ENCODE results near the gene ADORA1. TPM values are rescaled to one million over a fixed set of nuclear protein-coding genes. Genes with fewer than 3 reads are reported as not detected.

ADORA1 gene
- total RNA-seq, 1 experiment from 2014 or later = not detected

GRCh38 chr1:203099805-203100515 is 27.6 kb upstream of the ADORA1 start:
- H3K36me3 ChIP-seq = no peaks in the 10 kb centered on the region
- no peak overlapping the region for H3K27ac ChIP-seq
- no peaks in the 10 kb centered on the region for H3K27me3 ChIP-seq (replicated peaks)
- H3K9me3 ChIP-seq (replicated peaks) = peaks cover 4% of the 10 kb centered on the region; the same call in 1 of the 2 replicates
- DNase-seq (ENCODE audit: low read depth in 1 of 2, low spot score in 2 of 2) = no peak
- no peaks in the 10 kb centered on the region for H3K4me1 ChIP-seq (replicated peaks)
- no peak overlapping the region for H3K4me3 ChIP-seq

DNA sequence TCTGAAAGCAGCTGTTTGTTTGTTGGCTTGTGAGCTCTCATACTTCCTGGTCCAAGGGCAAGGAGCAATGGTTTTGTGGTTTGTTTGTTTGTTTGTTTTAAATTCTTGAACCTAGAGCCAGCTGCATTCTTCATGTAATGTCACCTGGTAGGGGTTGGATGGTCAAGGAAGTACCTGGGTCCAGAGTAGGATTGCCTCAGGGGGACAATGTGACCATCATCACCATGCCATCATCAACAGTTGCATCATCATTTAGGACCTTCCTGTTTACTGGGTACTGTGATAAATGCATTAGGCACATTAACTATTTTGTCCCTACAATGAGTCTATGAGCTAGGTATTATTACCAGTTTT is 27.0 kb upstream of the ADORA1 start:
- no peaks in the 10 kb centered on the region for H3K4me1 ChIP-seq (replicated peaks)
- H3K27me3 ChIP-seq (replicated peaks) = no peaks in the 10 kb centered on the region
- no peak overlapping the region for H3K27ac ChIP-seq

GRCh38 chr1:203101813-203102634 is 25.5 kb upstream of the ADORA1 start:
- no peaks in the 10 kb centered on the region for H3K4me1 ChIP-seq (replicated peaks)
- H3K27ac ChIP-seq = no peak overlapping the region
- H3K4me3 ChIP-seq = no peak overlapping the region
- DNase-seq (ENCODE audit: low read depth in 1 of 2, low spot score in 2 of 2) = no peak
- H3K9me3 ChIP-seq (replicated peaks) = no peaks in the 10 kb centered on the region
- no peaks in the 10 kb centered on the region for H3K36me3 ChIP-seq
- no peaks in the 10 kb centered on the region; the same call in 1 of the 2 replicates for H3K27me3 ChIP-seq (replicated peaks)

More for the DNA sequence above, 27.0 kb upstream of the ADORA1 start:
- DNase-seq (ENCODE audit: low read depth in 1 of 2, low spot score in 2 of 2) = no peak
- H3K4me3 ChIP-seq = no peak overlapping the region
- no peaks in the 10 kb centered on the region for H3K9me3 ChIP-seq (replicated peaks)
- no peaks in the 10 kb centered on the region for H3K36me3 ChIP-seq

- DNase-seq (ENCODE audit: low read depth in 1 of 2, low spot score in 2 of 2) = no peak
- no peak overlapping the region for H3K4me3 ChIP-seq
- peaks cover 6% of the 10 kb centered on the region; the same call in 1 of the 2 replicates for H3K27me3 ChIP-seq (replicated peaks)
- no peaks in the 10 kb centered on the region for H3K9me3 ChIP-seq (replicated peaks)
- no peak overlapping the region for H3K27ac ChIP-seq
- H3K4me1 ChIP-seq (replicated peaks) = no peaks in the 10 kb centered on the region
- H3K36me3 ChIP-seq = no peaks in the 10 kb centered on the region
Measured at GRCh38 chr1:203103216-203103615, 24.3 kb upstream of the ADORA1 start.

- no peak overlapping the region for H3K4me3 ChIP-seq
- no peak for DNase-seq (ENCODE audit: low read depth in 1 of 2, low spot score in 2 of 2)
- H3K36me3 ChIP-seq = no peaks in the 10 kb centered on the region
- H3K9me3 ChIP-seq (replicated peaks) = no peaks in the 10 kb centered on the region
- no peak overlapping the region for H3K27ac ChIP-seq
- H3K27me3 ChIP-seq (replicated peaks) = peaks cover 6% of the 10 kb centered on the region; the same call in 1 of the 2 replicates
- no peaks in the 10 kb centered on the region for H3K4me1 ChIP-seq (replicated peaks)
Measured at GRCh38 chr1:203103829-203104495, 23.6 kb upstream of the ADORA1 start.

GRCh38 chr1:203104789-203105390 is 22.6 kb upstream of the ADORA1 start:
- Histone ChIP-seq H3K36me3 (no peaks in the 10 kb centered on the region), H3K27me3 (replicated peaks) (peaks cover 14% of the 10 kb centered on the region), H3K27ac (no peak overlapping the region), H3K4me3 (no peak overlapping the region), H3K4me1 (replicated peaks) (no peaks in the 10 kb centered on the region), H3K9me3 (replicated peaks) (no peaks in the 10 kb centered on the region)
- DNase-seq (ENCODE audit: low read depth in 1 of 2, low spot score in 2 of 2) = no peak

GRCh38 chr1:203112475-203112874 is 15.1 kb upstream of the ADORA1 start:
- DNase-seq (ENCODE audit: low read depth in 1 of 2, low spot score in 2 of 2) = no peak
- Histone ChIP-seq H3K27me3 (replicated peaks) (peaks cover 57% of the 10 kb centered on the region), H3K36me3 (no peaks in the 10 kb centered on the region), H3K9me3 (replicated peaks) (no peaks in the 10 kb centered on the region), H3K4me3 (no peak overlapping the region), H3K27ac (no peak overlapping the region), H3K4me1 (replicated peaks) (peaks cover under 1% of the 10 kb centered on the region; the same call in 1 of the 2 replicates)

- DNase-seq (ENCODE audit: low read depth in 1 of 2, low spot score in 2 of 2) = peak in 1 of 2 experiments; percentile 19
- H3K9me3 ChIP-seq (replicated peaks) = no peaks in the 10 kb centered on the region
- no peaks in the 10 kb centered on the region for H3K36me3 ChIP-seq
- H3K27ac ChIP-seq = no peak overlapping the region
- no peak overlapping the region for H3K4me3 ChIP-seq
- H3K4me1 ChIP-seq (replicated peaks) = peaks cover 4% of the 10 kb centered on the region; the same call in 1 of the 2 replicates
- peaks cover 59% of the 10 kb centered on the region for H3K27me3 ChIP-seq (replicated peaks)
Measured at GRCh38 chr1:203113308-203113707, 14.2 kb upstream of the ADORA1 start.

DNA sequence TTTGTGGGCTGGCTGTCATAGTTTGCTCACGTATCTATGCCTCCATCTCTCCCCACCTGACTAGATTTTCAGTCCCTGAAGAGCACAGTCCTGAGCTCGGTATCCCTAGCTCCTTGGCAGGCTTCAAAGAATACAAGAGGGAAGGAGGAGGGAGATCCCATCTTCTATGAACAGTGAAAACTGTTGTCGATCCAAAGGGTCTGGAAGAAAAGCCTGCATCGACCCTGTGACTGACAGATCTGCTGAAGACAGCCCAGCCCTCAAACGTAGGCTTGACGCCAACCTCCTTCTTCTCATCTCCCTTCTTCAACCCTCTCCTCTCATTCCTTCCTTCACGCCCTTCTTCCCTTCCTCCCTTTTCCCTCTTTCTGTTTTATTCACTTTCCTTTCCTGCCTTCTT is 13.3 kb upstream of the ADORA1 start:
- Histone ChIP-seq H3K36me3 (no peaks in the 10 kb centered on the region), H3K4me3 (no peak overlapping the region), H3K27me3 (replicated peaks) (peaks cover 63% of the 10 kb centered on the region), H3K27ac (no peak overlapping the region), H3K9me3 (replicated peaks) (no peaks in the 10 kb centered on the region), H3K4me1 (replicated peaks) (peaks cover 4% of the 10 kb centered on the region; the same call in 1 of the 2 replicates)
- peak in 1 of 2 experiments; percentile 13 for DNase-seq (ENCODE audit: low read depth in 1 of 2, low spot score in 2 of 2)

DNA sequence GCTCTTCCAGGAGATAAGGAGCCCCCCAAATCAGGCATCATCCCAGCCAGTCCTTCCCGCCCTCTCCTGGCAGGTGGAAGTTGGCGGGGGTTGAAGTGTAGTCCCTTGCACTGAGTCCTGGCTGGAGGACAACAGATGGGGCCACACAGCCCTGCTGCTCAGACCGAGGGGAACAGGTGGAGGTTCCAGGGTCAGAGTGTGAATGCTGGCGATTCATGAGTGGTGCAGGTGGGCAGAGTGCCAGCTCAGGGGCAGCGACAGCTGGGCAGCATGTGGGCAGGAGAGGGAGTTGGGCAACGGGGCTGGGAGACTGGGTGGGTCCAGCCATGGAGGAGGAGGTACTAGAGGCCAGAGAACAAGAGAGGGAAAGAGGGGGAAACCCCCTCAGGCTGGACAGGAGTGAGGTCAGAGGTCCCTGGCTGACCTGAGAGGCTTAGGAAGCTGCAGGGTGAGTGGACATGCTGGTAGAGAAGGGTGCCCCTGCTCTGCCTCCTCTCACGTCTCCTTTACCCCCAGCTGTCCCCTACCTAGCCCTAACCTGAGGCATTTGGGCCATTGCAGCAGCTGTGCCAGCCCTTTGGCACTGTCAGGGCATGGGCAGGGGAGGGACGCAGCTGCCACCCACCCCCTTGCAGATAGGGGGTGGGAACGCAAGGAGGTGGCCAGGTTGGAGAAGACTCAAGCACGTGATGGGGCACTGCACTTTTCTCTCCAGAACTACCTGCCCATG is 11.3 kb upstream of the ADORA1 start:
- Histone ChIP-seq H3K27ac (no peak overlapping the region), H3K27me3 (replicated peaks) (peaks cover 51% of the 10 kb centered on the region), H3K4me3 (no peak overlapping the region), H3K36me3 (no peaks in the 10 kb centered on the region), H3K9me3 (replicated peaks) (no peaks in the 10 kb centered on the region), H3K4me1 (replicated peaks) (peaks cover 4% of the 10 kb centered on the region; the same call in 1 of the 2 replicates)
- peak in 1 of 2 experiments; percentile 45 for DNase-seq (ENCODE audit: low read depth in 1 of 2, low spot score in 2 of 2)

GRCh38 chr1:203117611-203118575 is 9.6 kb upstream of the ADORA1 start:
- peak; percentile 35 to 63 for DNase-seq (ENCODE audit: low read depth in 1 of 2, low spot score in 2 of 2)
- Histone ChIP-seq H3K27ac (no peak overlapping the region), H3K4me3 (no peak overlapping the region), H3K27me3 (replicated peaks) (peaks cover 55% of the 10 kb centered on the region), H3K4me1 (replicated peaks) (peaks cover 4% of the 10 kb centered on the region; the same call in 1 of the 2 replicates), H3K9me3 (replicated peaks) (no peaks in the 10 kb centered on the region), H3K36me3 (no peaks in the 10 kb centered on the region)

All from SJSA1 (cell line).